GM21515 (cell line): ENCODE results near the gene KCNQ4.

Experiments used
- ATAC-seq: cut with Tn5 transposase; IDR thresholded peaks from one replicate; pipeline ENCODE4 v1.9.1; 2021; ENCODE audit not compliant: unreplicated experiment

The KCNQ4 gene

DNA sequence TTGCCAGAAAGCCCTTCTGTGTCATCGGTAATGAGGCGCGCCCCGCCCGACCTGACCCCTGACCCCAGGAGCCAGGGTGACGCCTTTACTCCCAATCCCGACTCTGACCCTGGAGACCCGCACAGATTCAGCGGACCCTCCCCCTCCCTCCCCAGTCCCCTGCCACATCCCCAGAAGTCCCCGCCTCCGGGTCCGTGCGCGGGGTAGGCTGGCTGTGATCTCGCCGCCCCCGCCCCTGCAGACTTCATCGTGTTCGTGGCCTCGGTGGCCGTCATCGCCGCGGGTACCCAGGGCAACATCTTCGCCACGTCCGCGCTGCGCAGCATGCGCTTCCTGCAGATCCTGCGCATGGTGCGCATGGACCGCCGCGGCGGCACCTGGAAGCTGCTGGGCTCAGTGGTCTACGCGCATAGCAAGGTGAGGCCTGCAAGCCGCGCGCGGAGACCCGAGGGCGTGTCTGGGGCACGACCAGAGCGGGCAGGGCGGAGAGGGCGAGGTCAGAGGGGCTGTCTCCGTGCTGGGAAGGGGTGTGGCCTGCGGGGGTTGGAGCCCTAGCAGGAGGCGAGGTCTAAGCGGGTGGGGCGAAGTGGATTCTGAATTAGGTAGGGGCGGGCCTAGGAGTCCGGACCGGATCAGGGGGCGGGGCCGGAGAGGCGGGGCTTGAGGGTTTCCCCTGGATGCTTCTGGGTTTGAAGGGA lies 34.8 kb downstream of the KCNQ4 start:
- ATAC-seq: peak; percentile 78

GRCh38 chr1:40819101-40819500 lies 35.5 kb downstream of the KCNQ4 start:
- no peak for ATAC-seq

- ATAC-seq: no peak
Measured at GRCh38 chr1:40820251-40820797, 36.7 kb downstream of the KCNQ4 start.

GRCh38 chr1:40820911-40821693 lies 37.5 kb downstream of the KCNQ4 start:
- no peak for ATAC-seq

DNA sequence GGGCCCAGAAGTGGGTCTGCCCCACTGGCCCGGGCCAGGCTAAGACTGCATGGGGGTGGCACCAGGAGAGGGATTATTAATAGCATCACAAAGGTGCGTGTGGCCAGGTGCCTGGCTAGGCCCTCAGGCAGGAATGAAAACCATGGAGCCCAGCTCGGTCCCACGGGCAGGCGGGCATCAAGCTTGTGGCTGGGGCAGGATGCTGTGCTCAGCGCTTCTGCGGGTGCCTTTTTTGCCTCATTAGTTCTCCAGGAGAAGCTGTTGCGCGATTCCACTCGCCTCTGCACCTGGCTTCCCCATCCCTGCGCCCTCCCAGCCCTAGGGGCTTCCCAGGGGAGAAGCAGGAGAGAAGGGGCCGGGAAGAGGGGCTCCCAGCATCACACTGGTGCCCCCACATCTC lies 39.3 kb downstream of the KCNQ4 start:
- ATAC-seq: no peak

DNA sequence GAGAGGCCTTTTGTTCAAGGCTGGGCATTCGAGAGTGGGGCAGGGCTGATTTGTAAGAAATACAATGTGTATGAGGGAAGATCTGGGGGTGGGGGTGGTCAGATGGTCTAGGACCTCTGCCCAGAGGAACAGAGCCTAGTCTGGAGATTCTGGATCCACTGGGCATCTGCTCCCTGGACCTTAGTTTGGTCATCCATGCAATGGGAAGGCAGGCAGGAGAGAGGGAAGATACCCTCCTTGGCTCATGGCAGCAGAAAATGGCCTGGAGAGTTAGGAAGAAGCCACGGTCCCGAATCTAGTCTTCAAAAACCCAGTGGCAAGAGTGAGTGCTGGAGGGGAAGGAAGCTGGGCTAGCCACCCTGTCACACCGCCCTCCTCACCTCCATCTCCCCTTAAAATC lies 39.8 kb downstream of the KCNQ4 start:
- ATAC-seq: no peak

- no peak for ATAC-seq
Measured at GRCh38 chr1:40823983-40824382, 40.4 kb downstream of the KCNQ4 start.

DNA sequence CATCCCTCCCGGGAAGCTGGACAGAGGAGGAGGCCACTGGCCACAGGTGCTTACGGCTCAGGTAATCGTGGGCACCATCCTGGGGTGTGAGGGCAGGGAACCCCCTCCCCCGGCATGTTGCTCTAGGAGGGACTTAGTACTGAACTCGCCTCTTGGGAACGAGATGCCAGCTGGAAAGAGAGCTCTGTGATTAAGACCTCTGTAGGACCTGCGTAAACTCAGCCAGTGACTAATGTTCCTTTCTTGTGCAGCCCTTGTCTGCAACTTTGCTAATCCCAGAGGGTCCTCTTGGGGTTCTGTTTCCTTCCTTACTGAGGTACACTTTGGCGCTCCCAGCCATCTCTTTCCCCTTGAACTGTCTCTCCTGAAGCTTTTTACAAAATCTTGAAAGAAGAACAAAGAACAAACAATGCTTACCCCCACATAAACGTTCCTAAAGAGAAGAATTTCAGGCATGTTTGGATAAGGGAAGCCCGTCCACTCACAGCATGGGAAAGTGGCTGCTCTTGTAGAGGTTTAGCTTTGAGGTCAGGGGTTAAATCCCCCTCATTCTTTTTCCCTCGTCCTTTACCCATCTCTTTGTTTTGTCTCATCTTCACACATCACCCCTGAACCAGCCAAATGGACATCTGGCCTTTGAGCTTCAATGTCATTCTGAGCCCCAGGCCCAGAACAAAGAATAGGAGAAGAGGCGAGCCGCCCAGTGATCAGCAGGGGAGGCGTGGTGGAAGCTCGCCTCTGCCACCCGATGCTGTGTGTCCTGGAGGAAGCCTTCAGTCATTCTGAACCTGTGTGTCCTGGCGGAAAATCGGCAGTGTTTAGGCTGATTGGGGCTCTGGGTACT lies 41.2 kb downstream of the KCNQ4 start:
- ATAC-seq: no peak

GRCh38 chr1:40825435-40825788 lies 41.8 kb downstream of the KCNQ4 start:
- no peak for ATAC-seq

GRCh38 chr1:40825996-40826395 lies 42.4 kb downstream of the KCNQ4 start:
- ATAC-seq: no peak

DNA sequence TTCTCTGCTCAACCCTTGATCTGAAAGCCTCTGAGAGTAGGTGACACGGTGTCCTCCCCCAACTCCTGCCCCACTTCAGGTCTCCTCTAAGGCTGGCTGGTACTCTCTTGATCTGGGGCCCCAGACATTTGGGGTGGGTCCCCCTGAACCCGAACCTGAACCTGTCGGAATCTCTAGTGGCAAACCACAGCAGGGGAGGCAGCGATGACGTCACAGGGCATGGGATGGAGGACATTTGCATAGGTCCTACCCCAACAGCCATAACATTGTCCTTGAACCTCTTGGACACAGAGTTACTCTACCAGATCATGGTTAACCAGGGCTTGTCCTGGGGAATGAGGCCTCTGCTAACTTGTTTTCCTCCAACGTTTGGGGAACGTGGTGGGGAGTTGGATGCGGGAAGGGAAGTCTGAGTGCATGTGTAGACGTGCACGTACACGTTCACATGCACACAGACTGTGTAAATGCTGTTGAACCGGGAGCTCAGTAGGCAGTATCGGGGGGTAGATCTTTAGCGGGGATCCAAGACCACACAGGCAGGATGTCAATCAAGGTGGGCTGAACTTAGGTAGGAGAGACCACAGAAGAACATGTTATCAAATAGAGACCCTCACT lies 46.2 kb downstream of the KCNQ4 start:
- ATAC-seq: no peak

DNA sequence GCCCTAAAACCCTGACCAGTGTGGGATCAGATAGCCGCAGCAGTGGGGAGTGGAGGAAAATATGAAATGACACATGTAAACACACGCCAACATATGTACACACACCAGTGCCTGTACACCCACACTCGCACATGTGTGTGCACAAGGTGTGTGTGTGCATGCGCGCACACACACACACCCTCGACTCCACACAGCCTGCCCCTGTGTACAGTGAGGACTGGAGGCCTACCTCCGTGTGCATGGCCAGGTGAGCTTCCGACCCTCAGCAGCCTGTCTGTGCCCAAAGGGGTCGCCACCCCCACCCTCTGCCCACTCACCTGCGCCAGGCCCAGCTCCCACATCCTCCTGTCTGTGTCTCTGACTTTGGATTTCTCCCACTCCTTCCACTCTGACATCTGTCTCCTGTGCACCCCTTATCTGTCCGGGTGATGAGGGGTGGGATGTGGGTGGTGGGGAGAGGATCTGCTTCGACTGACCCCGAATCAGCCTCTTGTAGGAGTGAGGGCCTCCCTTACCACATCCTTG lies 46.9 kb downstream of the KCNQ4 start:
- no peak for ATAC-seq

DNA sequence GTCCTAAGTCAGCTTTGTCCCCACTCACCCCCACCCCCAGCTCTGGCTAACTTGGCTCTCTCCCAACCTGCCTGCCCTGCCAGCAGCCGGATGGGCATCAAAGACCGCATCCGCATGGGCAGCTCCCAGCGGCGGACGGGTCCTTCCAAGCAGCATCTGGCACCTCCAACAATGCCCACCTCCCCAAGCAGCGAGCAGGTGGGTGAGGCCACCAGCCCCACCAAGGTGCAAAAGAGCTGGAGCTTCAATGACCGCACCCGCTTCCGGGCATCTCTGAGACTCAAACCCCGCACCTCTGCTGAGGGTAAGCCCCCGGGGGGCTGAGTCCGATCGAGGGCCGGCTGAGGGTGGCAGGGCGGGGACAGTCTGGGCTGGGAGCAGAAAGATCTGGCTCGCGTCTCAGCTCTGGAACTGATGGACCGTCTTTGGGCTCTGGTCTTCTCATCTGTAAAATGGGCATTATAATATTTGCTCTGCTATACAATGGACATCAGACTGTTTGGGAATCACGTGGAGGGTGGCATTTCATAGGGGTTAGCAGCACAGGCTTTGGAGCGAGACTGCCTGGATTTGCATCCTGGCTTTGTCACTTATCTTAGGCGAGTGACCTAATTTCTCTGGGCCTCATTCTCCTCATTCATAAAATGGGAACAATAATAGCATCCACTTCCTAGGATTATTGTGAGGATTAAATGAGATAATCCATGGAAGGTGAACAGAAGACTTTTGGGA lies 47.6 kb downstream of the KCNQ4 start:
- no peak for ATAC-seq

DNA sequence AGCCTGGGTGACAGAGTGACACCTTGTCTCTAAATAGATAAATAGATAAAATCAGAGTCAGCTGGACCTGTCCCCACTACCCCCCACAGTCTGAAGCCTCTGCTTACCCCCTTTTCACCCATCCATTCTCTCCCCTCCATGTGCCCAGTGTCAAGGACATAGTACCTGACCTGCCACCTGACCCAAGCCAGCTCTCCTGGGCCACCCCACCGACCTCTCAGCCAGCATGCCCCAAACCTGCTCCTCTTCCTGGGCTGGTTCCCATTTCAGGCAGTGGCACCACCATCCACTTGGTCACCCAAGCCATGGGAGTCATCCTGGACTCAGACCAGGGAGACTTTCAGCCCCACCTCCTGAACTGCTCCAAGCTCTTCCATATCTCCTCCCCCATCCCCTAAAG lies 50.4 kb downstream of the KCNQ4 start:
- ATAC-seq: no peak

GRCh38 chr1:40834968-40835545 lies 51.5 kb downstream of the KCNQ4 start:
- ATAC-seq: no peak

GRCh38 chr1:40836283-40836682 lies 52.7 kb downstream of the KCNQ4 start:
- ATAC-seq: no peak

GRCh38 chr1:40837601-40838000 lies 54.0 kb downstream of the KCNQ4 start:
- no peak for ATAC-seq

- no peak for ATAC-seq
Measured at GRCh38 chr1:40838045-40838979, 54.7 kb downstream of the KCNQ4 start.
